H9 (cell line): ENCODE measurements around the gene SEMA3A. TPM values are rescaled to one million over a fixed set of nuclear protein-coding genes. Genes with fewer than 3 reads are reported as not detected.

Experiments
- DNase-seq: peaks from one replicate; pipeline ENCODE4 v3.0.0-alpha.2; 2017
- H2AFZ ChIP-seq: one replicate; pipeline ENCODE4 v1.6.1; 2013; ENCODE audit warnings: mild to moderate bottlenecking, low read length, control low read depth, moderate library complexity
- H2AK5ac ChIP-seq: 2 replicates; pipeline ENCODE4 v1.6.1; 2013; ENCODE audit warnings: low read length, control low read depth, mixed read lengths; ENCODE audit not compliant: insufficient read length
- H2BK120ac ChIP-seq: one replicate; pipeline ENCODE4 v1.6.1; 2013; ENCODE audit warnings: low read depth, mild to moderate bottlenecking, low read length, control low read depth, inconsistent platforms; ENCODE audit not compliant: poor library complexity, severe bottlenecking
- H2BK12ac ChIP-seq: 2 replicates; pipeline ENCODE4 v1.6.1; 2013; ENCODE audit warnings: low read length, control low read depth, mixed read lengths, low read depth; ENCODE audit not compliant: insufficient read length
- H2BK15ac ChIP-seq: 2 replicates; pipeline ENCODE4 v1.6.1; 2013; ENCODE audit warnings: low read depth, low read length, control low read depth
- H2BK20ac ChIP-seq: one replicate; pipeline ENCODE4 v1.6.1; 2013; ENCODE audit warnings: low read depth, mild to moderate bottlenecking, low read length, control low read depth, inconsistent platforms; ENCODE audit not compliant: poor library complexity, severe bottlenecking
- H2BK5ac ChIP-seq: 2 replicates; pipeline ENCODE4 v1.6.1; 2013; ENCODE audit warnings: low read length, control low read depth, mixed read lengths; ENCODE audit not compliant: insufficient read length
- H3K14ac ChIP-seq: 2 replicates; pipeline ENCODE4 v1.6.1; 2013; ENCODE audit warnings: low read length, control low read depth; ENCODE audit not compliant: insufficient read depth
- H3K18ac ChIP-seq: 2 replicates; pipeline ENCODE4 v1.6.1; 2013; ENCODE audit warnings: low read depth, mild to moderate bottlenecking, mixed read lengths, low read length, control low read depth; ENCODE audit not compliant: insufficient read length
- H3K23ac ChIP-seq: 2 replicates; pipeline ENCODE4 v1.6.1; 2013; ENCODE audit warnings: low read length, control low read depth, mixed read lengths, low read depth; ENCODE audit not compliant: insufficient read length
- H3K23me2 ChIP-seq: 2 replicates; pipeline ENCODE4 v1.6.1; 2013; ENCODE audit warnings: low read depth, mild to moderate bottlenecking, mixed read lengths, low read length, control low read depth; ENCODE audit not compliant: insufficient read length, poor library complexity, severe bottlenecking
- H3K27ac ChIP-seq: 2 replicates; pipeline ENCODE4 v1.5.1; 2013; ENCODE audit warnings: low read length, control low read depth, mixed read lengths, low read depth; ENCODE audit not compliant: insufficient read length
- H3K27me3 ChIP-seq: 2 replicates; pipeline ENCODE4 v1.6.1; 2013; ENCODE audit warnings: low read length, control low read depth, inconsistent platforms; ENCODE audit not compliant: insufficient read depth
- H3K4ac ChIP-seq: 2 replicates; pipeline ENCODE4 v1.6.1; 2013; ENCODE audit warnings: low read depth, mild to moderate bottlenecking, control low read depth, inconsistent platforms, low read length, moderate library complexity
- H3K4me1 ChIP-seq: 2 replicates; pipeline ENCODE4 v1.6.1; 2013; ENCODE audit warnings: low read length, control low read depth, inconsistent platforms; ENCODE audit not compliant: insufficient read depth
- H3K4me2 ChIP-seq: 2 replicates; pipeline ENCODE4 v1.6.1; 2013; ENCODE audit warnings: low read length, control low read depth, mixed read lengths; ENCODE audit not compliant: insufficient read length, insufficient read depth
- H3K56ac ChIP-seq: 2 replicates; pipeline ENCODE4 v1.6.1; 2013; ENCODE audit warnings: low read depth, mild to moderate bottlenecking, mixed read lengths, low read length, control low read depth; ENCODE audit not compliant: insufficient read length
- H3K79me1 ChIP-seq: 2 replicates; pipeline ENCODE4 v1.6.1; 2013; ENCODE audit warnings: low read depth, mild to moderate bottlenecking, moderate library complexity, low read length, control low read depth, inconsistent platforms; ENCODE audit not compliant: insufficient read depth, poor library complexity, severe bottlenecking
- H3K79me2 ChIP-seq: 2 replicates; pipeline ENCODE4 v1.6.1; 2013; ENCODE audit warnings: low read length, control low read depth, inconsistent platforms; ENCODE audit not compliant: insufficient read depth
- H3K9ac ChIP-seq: 2 replicates; pipeline ENCODE4 v1.6.1; 2013; ENCODE audit warnings: low read length, control low read depth, mixed read lengths; ENCODE audit not compliant: insufficient read length; ENCODE audit errors: extremely low read depth
- H3K9me3 ChIP-seq: one replicate; pipeline ENCODE4 v1.6.1; 2013; ENCODE audit warnings: low read depth, low read length, inconsistent platforms; ENCODE audit not compliant: control insufficient read depth
- H3T11ph ChIP-seq: one replicate; pipeline ENCODE4 v1.6.1; 2013; ENCODE audit warnings: mild to moderate bottlenecking, low read length, control low read depth, inconsistent platforms
- H4K20me1 ChIP-seq: one replicate; pipeline ENCODE4 v1.6.1; 2013; ENCODE audit not compliant: control insufficient read depth, insufficient read length, insufficient read depth
- H4K5ac ChIP-seq: 2 replicates; pipeline ENCODE4 v1.6.1; 2013; ENCODE audit warnings: low read depth, mild to moderate bottlenecking, mixed read lengths, low read length, control low read depth; ENCODE audit not compliant: insufficient read length
- H4K8ac ChIP-seq: replicated peaks from 2 replicates; pipeline ENCODE4 v1.6.1; 2013; ENCODE audit warnings: low read length, control low read depth, mixed read lengths, low read depth; ENCODE audit not compliant: insufficient read length
- H4K91ac ChIP-seq: 2 replicates; pipeline ENCODE4 v1.6.1; 2013; ENCODE audit warnings: low read depth, mild to moderate bottlenecking, moderate library complexity, mixed read lengths, low read length, control low read depth; ENCODE audit not compliant: insufficient read length
- H3K27ac Mint-ChIP-seq, 3 experiments: 2 replicates in 2 of 3; 3 replicates in 1 of 3; pipeline ENCODE4 v1.8.0; 2020 to 2021; ENCODE audit warnings: mixed read lengths in 3 of 3, mild to moderate bottlenecking in 1 of 3, moderate library complexity in 1 of 3
- H3K27me3 Mint-ChIP-seq: 2 replicates; pipeline ENCODE4 v1.8.0; 2021; ENCODE audit warnings: low read depth, mild to moderate bottlenecking, moderate library complexity, mixed read lengths
- H3K36me3 Mint-ChIP-seq, 3 experiments: 2 replicates in 2 of 3; 3 replicates in 1 of 3; pipeline ENCODE4 v1.8.0; 2020 to 2021; ENCODE audit warnings: low read depth in 3 of 3, mixed read lengths in 3 of 3; ENCODE audit not compliant: insufficient read depth in 1 of 3
- H3K4me1 Mint-ChIP-seq, 2 experiments: 2 replicates each; pipeline ENCODE4 v1.8.0; 2020; ENCODE audit warnings: mixed read lengths in 2 of 2
- H3K4me3 Mint-ChIP-seq, 2 experiments: 2 replicates in 1 of 2; 3 replicates in 1 of 2; pipeline ENCODE4 v1.8.0; 2020 to 2021; ENCODE audit warnings: mild to moderate bottlenecking in 2 of 2, mixed read lengths in 2 of 2, moderate library complexity in 1 of 2
- H3K9me3 Mint-ChIP-seq, 2 experiments: 2 replicates in 1 of 2; 3 replicates in 1 of 2; pipeline ENCODE4 v1.8.0; 2020; ENCODE audit warnings: mild to moderate bottlenecking in 2 of 2, mixed read lengths in 2 of 2, moderate library complexity in 1 of 2
- CTCF ChIP-seq: fragments of 200-600 bp; sonication (generic); conservative IDR thresholded peaks from 3 replicates; pipeline ENCODE4 v1.8.0; 2021; ENCODE audit warnings: antibody characterized with exemption, mild to moderate bottlenecking
- WGBS: extraction: QIAGEN DNeasy Blood & Tissue Kit; methylation state at CpG from one replicate; pipeline ENCODE4 v1.1.7; 2013; ENCODE audit warnings: missing lambda C conversion rate, low lambda C conversion rate, mixed read lengths; ENCODE audit not compliant: insufficient read length; ENCODE audit errors: extremely low coverage; 5-methylcytosine and 5-hydroxymethylcytosine counted together
- total RNA-seq: library from RNA; stranded (reverse); gene quantifications from 2 replicates; pipeline ENCODE4 v1.2.1, GENCODE V29; 2021

SEMA3A gene
- total RNA-seq, 1 experiment from 2014 or later, result 60.0 TPM

GRCh38 chr7:83985821-83986220 is 208.8 kb downstream of the SEMA3A start:
- Histone ChIP-seq H3K9ac (no peak overlapping the region), H3K79me1 (no peaks in the 10 kb centered on the region), H3K18ac (no peak overlapping the region), H3T11ph (no peak overlapping the region), H3K56ac (no peak overlapping the region), H2BK20ac (no peak overlapping the region), H2BK12ac (no peak overlapping the region), H3K23ac (no peak overlapping the region), H3K9me3 (no peaks in the 10 kb centered on the region), H3K23me2 (no peaks in the 10 kb centered on the region), H3K4ac (no peak overlapping the region), H3K4me2 (no peak overlapping the region), H4K8ac (no peak overlapping the region), H4K5ac (no peak overlapping the region), H3K27ac (no peak overlapping the region), H3K14ac (no peak overlapping the region), H3K4me1 (no peaks in the 10 kb centered on the region), H2AK5ac (no peak overlapping the region), H3K79me2 (no peaks in the 10 kb centered on the region), H2AFZ (no peak overlapping the region), H2BK15ac (no peak overlapping the region), H2BK5ac (no peak overlapping the region), H2BK120ac (no peak overlapping the region), H4K20me1 (no peaks in the 10 kb centered on the region), H3K27me3 (no peaks in the 10 kb centered on the region), H4K91ac (no peak overlapping the region)
- no CpG with 5 or more reads among the region's 5 CpGs for WGBS
- Mint-ChIP-seq H3K9me3 (no peaks in the 10 kb centered on the region; a peak in 1 of 5 replicates), H3K27me3 (no peaks in the 10 kb centered on the region; the same call in 1 of the 2 replicates), H3K27ac (peak overlapping the region in 1 of 3 experiments; percentile 45; a peak in 4 of 7 replicates), H3K4me3 (no peak overlapping the region), H3K36me3 (peaks cover 15 to 31% (median 19%) of the 10 kb centered on the region in 3 experiments), H3K4me1 (no peaks in the 10 kb centered on the region)
- DNase-seq, result no peak
- no peak for TF ChIP-seq CTCF
